NCI-H510A (cell line): ENCODE results near the gene ELFN1.
"Not testable (repeated sequence)": the region's sequence is repeated elsewhere in the genome, so short reads cannot be mapped to it uniquely, and the experiment has no call there.

Experiments used
- DNase-seq: peaks from one replicate; lab custom pipeline; 2025; lab: John Stamatoyannopoulos, UW

ELFN1 gene

GRCh38 chr7:1709281-1709680 lies 39.2 kb downstream of the ELFN1 start:
- no peak for DNase-seq

- no peak for DNase-seq
Measured at GRCh38 chr7:1709900-1710299, 39.8 kb downstream of the ELFN1 start.

DNA sequence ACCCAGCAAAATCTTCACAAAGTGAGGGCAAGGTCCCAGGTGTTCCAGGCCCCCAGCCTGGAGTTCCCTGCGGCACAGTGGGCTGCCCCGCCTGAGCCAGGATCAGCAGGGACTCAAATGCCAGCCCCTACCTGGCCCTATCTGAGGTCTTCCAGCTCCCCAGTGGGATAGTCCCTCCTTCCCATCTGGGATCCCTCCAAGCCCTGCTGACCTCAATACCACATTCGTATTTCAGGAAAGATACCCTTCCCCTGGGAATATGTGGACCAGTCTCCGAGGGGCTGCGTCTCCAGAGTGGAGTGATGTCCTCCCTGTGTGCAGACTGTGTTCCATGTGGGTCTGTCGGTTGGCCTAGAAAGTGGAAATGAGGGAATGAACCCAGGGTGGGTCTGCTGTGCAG lies 40.9 kb downstream of the ELFN1 start:
- DNase-seq, result no peak

- DNase-seq, result no peak
Measured at GRCh38 chr7:1712907-1713501, 42.9 kb downstream of the ELFN1 start.

- DNase-seq, result peak; percentile 91
Measured at GRCh38 chr7:1713502-1714484, 43.7 kb downstream of the ELFN1 start.

DNA sequence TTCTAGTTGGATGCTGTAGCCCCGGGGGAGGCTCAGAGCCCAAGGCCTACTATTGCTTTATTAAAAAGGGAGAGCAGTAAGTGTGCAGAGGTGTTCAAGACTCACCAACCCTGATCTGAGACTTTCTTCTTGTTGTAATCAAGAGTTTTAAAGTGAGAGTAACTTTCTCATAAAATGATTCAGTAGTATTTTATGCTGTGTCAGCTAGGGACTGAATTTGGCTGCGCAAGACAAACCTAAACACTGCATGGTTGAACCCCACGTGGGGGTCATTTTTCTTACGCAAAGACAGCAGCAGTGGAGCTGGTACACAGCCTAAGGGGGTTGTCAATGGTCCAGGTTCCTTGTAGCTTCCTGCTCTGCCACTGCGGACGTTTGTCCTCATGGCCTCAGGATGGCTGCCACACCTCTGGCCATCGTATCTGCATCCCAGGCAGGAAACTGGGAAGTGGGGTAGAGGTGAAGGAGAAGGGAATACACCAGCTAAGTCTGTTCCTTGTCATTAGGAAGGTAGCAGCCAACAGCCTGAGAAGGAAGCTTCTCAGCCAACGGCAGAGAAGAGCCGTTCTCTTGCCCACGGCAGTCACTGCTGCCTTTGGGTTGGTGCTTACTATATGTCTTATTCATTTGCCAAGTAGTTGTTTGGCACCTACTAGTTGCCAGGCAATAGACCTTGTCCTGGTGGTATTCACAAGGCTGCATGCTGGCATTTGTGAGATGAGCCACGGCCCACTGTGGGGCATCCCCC lies 44.7 kb downstream of the ELFN1 start:
- no peak for DNase-seq

- no peak for DNase-seq
Measured at GRCh38 chr7:1715331-1715625, 45.2 kb downstream of the ELFN1 start.

DNA sequence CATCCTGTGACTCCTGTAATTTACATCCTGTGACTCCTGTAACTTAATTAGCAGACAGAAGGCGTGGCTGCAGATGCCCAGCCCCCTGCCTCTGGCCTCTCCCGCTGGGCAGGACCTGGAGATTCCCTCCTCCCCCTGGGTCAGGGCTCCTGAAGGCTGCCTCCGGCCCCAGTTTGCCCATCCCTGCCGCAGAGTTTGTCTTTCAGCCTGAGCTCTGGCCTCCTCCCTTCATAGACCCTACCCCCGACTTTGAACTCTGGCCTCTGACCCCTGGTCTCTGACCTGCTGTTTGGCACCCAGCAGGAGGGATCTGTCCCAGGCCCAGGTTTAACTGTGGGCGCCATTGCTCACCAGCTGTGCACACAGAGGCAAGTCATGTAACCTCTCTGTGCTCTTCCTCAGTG lies 45.6 kb downstream of the ELFN1 start:
- no peak for DNase-seq

DNA sequence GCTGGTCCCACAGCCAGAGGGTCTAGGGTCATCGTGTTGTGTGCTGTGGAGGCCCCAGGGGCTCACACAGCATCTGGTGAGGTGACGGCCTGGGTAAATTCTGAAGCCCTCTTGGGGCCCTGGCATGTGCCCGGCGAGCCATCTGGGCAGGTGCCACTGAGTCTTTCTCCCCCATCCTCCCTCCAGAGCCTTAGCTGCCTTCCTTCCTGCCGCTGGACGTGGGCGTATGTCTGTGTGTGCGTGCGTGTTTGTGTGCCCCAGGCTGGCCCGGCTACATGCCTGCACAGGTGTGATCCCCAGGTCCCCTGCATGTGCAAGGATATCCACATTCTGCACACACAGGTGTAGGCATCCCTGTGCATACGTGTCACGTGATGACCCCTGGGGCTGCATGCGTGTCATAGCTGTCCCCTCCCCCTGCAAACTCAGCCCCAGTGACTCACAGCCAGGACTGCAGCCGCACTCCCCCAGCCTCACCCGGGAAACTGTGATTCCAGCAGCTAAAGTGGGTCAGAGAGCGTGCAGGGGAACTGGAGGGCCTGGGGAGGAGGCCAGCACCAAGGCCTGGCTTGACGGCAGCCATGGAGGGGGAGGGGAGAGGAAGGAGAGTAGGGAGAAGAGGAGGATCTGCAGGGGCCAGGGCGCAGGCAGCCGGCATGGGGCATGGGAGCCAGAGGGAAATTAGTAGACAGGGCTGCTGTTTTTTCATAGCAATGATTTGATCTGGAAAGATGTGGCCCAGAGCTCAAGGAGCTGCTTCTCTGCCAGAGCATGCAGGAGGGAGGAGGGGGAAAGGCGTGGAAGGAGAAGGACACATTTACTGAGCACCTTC lies 46.4 kb downstream of the ELFN1 start:
- no peak for DNase-seq

- no peak for DNase-seq
Measured at GRCh38 chr7:1717095-1717483, 47.0 kb downstream of the ELFN1 start.

DNA sequence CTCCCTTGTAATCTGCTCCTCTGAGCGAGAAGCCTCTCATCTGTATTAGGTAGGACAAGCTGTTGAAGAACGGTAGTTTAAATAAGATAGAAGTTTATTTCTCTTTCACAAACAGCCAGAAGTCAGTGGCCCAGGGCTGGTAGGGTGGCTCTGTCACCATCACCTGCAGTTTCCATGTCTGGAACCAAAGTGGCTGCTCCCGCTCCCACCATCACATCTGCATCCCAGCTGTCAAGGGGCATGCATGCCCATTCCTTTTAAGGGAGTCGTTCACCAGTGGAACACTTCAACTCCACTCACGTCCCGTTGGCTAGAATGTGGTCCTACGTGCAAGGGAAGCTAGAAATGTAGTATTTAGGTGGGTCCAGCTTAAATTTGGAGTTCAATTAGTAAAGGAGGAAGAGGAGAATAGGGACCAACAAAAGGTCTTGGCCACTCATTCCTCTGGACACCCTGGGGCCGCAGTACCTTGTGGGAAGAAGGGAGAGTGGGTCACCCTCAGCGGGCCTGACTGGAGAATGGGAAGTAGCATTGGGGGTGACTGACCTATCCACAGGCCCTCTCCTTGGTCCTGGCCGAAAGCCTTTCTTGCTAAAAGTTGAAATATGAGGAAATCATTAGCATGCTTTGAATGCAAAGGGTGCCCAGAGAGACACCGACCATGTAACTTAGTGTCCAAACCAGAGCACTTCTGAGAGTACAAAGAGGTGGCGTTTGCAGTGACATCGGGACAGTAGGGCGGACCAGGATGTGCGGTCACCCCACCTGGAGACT lies 48.0 kb downstream of the ELFN1 start:
- DNase-seq, result no peak

DNA sequence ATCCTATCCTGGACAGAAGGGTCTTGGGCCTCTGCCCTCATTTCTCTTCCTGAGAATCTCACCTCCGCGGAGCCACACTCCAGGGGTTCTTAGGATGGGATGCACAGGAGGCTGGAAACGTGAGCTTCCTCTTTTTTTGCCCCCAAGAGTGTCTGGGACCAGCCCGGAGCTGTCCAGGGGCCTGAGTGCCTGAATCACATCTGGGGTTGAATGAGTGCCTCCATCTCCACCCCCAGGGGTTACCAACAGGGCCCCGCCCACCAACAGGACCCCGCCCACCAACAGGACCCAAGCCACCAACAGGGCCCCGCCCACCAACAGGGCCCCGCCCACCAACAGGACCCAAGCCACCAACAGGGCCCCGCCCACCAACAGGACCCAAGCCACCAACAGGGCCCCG lies 48.8 kb downstream of the ELFN1 start:
- not testable (repeated sequence) for DNase-seq

GRCh38 chr7:1719256-1719655 lies 49.2 kb downstream of the ELFN1 start:
- not testable (repeated sequence) for DNase-seq

DNA sequence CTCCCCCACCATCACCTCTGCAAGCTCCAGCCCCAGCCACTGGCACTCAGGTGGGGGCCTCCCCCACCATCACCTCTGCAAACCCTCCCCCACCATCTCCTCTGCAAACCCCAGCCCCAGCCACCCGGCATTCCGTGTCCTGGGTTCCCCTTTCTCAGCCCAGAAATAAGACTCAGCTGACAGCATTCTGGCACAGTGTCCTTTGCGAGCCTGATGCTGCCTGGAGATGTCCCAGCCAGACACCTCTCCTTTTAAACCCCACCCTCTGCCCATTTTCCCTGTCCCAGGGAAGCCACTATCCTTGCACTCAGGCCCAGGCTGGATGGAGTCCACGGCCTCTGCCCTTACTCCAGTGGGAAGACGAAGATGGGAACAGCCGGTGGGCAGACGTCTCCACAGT lies 49.8 kb downstream of the ELFN1 start:
- DNase-seq, result no peak

DNA sequence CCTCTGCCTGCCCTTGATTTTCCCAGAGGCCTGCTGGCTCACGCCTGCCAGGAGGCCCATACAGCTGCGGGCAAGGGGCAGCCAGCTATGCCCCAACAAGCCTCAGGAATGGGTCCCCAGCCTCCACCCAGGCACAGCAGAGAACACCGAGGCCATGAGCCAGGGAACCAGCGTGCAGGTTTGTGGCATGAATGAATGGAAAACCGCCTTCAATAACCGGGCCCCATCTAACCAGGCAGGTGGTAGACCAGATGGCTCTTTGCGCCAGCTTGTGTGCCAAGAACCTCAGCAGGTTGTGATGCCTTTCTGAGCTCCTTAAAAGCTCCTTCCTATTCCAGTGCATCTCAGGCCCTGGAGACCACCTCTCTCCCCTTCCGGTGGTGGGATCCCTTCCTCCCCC lies 50.2 kb downstream of the ELFN1 start:
- DNase-seq, result no peak

DNA sequence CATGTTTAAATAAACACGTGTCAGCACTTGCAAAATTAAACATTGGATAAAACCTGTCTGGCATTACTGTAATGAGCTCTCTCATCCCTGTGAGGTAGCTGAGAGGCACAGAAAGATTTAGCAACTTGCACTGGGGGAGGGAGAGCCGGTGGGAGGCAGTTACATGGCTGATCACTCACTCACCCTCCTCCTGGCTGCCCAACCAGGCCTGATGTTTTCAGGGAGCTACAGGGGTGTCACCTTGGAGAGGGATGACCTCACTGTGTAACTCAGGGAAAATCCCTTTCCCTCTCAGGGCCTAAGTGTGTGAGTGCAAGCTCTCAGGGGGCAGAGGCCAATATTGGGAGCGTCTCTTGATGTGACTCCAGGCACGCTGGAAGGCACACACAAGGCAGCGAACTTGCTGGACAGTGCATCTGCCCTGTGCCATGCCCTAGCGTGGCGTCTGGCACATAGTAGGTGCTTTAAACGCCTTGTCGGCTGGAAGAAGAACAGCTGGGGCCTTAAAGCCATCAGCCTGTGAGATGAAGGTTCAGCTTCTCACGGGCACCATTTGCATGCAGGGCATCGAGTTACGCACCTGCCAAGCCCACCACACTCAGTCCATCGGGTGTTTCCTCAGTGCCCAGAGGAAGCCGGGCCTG lies 51.1 kb downstream of the ELFN1 start:
- DNase-seq, result no peak

- DNase-seq, result no peak
Measured at GRCh38 chr7:1723254-1723653, 53.2 kb downstream of the ELFN1 start.

GRCh38 chr7:1724118-1724910 lies 54.2 kb downstream of the ELFN1 start:
- no peak for DNase-seq

DNA sequence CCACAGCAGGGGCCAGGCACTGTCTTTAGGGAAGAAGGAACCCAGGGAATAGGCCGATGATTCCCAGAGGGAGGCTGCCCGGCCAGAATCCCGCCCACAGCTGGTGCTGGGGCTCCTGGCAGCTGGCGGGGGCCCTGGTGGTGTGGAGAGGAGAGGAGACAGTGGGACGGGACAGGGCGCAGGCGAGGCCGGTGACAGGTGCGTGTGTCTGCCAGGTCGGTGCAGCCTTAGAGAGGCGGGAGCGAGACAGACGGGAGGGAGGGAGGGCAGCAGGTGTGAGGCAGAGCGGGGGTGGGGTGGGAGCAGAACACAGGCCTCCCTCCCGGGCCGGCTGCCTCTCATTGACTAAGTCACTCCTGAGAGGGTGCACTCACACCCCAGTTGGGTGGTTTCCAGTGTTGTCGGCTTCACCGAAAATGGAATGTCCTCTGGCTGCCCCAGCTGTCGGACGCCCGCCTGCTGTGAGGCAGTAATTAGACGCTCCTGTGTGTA lies 55.2 kb downstream of the ELFN1 start:
- peak; percentile 99 for DNase-seq
